Measurements from ENCODE around the gene BRINP1.

The BRINP1 gene, protein sequence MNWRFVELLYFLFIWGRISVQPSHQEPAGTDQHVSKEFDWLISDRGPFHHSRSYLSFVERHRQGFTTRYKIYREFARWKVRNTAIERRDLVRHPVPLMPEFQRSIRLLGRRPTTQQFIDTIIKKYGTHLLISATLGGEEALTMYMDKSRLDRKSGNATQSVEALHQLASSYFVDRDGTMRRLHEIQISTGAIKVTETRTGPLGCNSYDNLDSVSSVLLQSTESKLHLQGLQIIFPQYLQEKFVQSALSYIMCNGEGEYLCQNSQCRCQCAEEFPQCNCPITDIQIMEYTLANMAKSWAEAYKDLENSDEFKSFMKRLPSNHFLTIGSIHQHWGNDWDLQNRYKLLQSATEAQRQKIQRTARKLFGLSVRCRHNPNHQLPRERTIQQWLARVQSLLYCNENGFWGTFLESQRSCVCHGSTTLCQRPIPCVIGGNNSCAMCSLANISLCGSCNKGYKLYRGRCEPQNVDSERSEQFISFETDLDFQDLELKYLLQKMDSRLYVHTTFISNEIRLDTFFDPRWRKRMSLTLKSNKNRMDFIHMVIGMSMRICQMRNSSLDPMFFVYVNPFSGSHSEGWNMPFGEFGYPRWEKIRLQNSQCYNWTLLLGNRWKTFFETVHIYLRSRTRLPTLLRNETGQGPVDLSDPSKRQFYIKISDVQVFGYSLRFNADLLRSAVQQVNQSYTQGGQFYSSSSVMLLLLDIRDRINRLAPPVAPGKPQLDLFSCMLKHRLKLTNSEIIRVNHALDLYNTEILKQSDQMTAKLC

DNA sequence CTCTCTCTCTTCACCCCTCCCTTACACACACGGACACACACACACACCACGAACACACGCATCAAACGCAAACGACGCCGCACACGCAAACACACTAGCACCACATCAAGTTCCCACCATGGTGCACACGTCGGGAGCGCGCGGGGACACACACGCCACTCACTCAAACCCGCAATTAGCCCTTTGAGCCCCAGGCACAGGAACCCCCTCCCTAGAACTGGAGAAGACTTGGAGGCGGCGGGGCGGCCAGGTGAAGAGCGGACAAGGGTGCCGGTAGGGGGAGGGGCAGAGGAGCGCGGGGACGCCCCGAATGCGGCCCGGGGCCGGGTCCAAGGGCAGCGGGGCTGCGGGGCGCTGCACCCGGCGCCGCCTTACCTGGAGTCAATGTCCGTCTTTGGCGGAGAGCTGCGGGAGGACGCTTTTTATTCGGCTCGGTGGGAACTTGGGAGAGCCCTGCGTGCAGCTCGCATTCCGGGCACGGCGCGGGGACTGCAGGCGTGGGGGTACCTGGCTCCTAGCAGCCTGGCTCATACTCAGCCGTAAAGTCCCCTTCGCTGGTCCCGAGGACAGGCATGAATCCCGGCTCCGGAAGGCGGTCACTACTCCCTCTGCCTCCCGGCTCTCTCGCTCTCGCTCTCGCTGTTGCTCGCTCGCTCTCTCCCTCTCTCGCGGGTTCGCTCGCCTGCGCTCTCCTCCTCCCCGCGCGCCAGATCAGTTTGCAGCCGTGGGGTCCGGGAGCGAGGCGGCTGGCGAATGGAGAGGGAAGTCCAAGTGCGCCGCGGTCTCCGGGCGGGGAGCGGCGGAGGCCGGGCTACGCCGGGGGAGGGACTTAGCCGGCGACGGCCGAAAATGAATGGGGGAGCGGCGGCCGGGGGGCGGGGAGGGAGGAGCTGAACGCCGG is at the start of gene BRINP1:
BRINP1 (minus strand) TSS at position 755 of the 901 bp plus-strand sequence. CDS start 56,080 bp downstream, outside the sequence.
- DNase-seq (ENCODE audit: low read depth), result no peak

DNA sequence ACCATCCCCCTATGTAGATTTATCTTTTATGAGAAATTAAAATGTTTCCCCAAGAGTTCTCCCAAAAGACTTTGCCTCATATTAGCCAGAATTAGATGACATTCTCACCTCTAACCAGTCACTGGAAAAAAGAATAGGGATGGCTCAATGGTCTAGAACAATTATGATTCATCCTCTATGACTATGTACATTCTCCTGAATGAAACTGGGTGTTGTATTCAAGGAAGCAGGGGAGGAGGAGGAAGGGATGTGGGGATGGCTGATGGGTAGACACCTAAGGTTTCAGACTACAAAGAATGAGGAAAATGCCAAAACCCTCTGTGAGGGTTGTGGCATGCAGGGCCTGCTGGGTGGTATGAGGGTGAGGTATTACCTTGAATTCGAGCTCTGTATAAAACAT is 49.5 kb upstream of the BRINP1 start:
- DNase-seq (ENCODE audit: low read depth), result no peak

DNA sequence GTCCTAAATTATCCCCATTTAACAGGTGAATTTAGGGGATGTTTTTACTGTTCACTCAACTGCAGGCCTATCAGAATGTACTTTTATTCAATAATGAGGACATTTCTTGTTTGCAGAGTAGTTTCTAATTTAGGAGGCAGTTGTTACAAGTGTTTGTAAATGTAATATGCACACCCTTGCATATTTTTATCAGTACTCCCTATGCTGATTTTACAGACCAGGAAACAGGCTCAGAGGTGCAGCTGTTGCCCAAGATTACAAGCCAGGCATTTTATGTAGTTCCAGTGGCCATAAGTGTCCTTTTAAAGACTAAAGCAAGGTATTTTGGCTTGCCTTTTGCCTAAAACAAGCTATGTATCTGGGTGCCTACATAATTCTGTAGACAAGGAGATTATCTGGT is 47.6 kb upstream of the BRINP1 start:
- DNase-seq (ENCODE audit: low read depth), result no peak

DNA sequence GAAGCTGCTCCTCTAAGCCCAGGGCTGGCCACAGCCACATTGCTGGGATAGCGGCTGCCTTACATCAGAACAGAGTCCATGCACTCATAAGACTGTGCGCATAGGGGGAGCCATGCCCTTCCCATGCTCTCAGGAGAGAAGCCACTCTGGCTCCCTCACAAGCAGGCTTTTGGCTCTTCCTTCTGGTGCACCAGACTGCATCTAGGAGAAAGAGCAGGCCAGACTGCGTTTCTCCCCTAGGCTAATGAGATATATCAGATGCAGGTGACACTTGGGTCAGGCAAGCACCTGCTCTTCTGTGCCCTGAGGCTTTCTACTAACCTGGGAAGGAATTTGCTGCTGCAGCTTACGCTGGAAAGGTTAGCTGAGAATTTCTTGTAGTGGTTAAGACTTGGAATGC is 43.2 kb upstream of the BRINP1 start:
- no peak for DNase-seq (ENCODE audit: low read depth)

DNA sequence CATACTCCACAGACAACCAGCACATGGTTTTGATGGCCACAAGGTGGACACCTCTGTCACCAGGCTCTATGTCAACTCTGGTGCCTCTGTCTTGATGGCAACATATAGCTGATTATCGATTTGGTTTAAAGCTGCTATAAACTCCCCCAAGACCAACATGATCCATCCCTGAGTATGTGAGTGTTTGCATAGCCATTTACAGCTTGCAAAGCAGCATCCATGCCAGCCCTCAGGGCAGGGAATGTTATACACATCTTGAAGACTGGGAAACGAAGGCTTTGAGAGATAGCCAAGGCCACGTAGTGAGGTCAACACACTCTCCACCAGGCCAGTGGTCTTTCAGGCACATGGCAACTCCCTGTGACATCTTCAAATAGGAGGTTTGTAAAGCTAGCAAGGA is 40.3 kb upstream of the BRINP1 start:
- DNase-seq (ENCODE audit: low read depth), result no peak

DNA sequence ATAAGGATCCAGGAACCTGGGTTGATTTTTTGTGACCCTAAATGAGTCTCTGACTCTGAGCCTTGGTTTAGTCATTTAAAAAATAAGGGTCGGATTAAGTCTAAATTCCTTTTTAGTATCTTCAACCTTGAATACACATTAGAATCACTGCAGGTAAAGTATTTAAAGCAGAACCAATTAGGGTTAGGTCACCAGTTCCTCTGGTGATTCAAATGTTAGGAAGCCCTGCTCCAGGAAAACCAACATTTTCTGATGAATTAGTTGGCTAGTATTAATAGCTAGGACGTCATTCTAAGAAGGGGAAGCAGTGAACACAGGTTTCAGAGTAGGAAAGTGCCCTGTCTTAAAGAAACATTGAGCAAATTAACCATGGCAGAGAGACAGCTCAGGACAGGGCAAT is 31.4 kb upstream of the BRINP1 start:
- no peak for DNase-seq (ENCODE audit: low read depth)

DNA sequence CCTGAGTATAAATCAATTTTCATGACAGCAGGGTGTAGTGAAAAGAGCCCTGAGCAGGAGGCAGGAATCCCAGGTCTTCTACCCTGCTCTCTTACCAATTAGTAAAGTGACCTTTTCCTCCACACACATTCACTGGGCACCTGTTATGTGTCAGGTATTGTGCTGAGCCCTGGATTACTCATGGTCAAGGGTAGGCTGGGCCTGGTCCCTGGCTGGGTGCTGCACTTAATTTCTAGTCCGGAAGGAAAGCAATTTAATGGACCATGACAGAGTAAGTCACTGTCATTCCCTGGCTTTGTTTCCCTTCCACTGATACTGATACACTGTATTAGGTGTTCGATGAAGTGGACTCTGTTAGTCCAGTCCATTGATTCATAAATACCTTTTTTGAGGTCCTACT is 29.1 kb upstream of the BRINP1 start:
- DNase-seq (ENCODE audit: low read depth), result no peak

DNA sequence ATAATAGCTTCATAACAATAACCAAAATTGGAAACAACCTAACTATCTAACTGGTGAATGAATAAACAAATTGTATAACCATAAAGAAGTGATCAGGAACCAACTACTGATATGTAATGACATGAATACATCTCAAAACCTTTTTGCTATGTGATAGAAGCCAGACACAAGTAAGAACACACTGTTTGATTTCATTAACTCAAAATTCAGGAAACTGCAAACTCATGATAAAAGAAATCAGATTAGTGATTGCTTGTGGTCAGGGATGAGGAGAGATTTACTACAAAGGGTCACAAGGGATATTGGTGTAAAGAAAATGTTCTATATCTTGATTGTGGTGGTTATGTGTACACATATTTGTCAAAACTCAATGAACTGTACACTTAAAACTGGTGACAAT is 22.6 kb upstream of the BRINP1 start:
- no peak for DNase-seq (ENCODE audit: low read depth)

DNA sequence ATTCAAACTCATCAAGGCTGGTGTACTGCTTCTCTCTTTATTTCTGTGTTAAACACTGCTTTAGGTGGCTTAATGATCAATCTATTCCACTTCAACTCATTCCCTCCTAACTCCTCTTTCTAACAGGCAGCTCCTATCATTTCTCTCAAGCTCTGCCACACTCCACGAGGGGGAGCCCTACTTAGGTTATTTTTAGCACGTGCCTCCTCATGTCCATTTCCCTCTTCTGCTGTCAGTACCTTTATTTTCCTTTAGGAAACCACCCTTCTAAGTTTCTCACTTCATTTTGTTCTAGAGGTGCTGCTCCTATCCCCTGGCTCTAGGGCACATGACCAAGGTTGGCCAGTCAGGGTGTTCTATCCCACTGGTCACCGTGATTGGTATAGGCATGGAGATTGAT is 6.7 kb upstream of the BRINP1 start:
- no peak for DNase-seq (ENCODE audit: low read depth)

DNA sequence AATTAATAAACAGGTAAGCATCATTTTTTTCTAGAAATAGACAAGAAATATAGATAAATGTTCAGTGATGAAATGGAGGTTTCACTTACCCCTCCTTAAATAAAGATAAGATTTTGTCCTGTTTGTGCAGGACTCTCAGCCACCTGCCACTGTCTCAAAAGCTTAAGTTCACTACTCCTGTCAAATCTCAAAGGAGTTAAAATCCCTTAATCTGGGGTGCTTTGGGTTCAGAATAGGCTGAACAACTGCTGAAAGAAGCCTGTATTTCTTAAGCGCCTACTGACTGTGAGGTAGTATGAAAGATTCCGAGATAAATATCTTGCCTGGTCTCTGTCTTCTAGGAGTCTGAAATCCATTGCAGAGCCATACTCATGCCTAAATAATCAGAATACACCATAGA is 3.7 kb upstream of the BRINP1 start:
- DNase-seq (ENCODE audit: low read depth), result no peak

DNA sequence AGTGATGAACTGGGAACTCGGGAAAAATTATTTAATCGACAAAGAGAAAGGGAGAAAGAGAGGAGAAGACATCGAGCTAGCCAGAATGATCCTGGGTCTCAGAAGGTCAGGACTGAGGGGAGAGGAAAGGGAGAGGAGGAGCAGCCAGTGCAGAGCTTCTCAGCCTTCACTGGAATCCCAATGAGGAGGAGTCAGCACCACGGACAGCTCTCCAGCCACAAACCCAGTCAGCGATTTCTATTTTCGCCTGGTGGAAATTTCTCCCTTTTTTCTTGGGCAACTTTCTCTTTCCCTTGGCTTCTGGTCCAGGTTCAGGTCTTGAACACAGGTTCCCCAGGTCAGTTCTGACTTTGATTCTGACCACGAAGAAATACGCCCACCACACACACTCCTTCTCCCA is 1.6 kb upstream of the BRINP1 start:
- DNase-seq (ENCODE audit: low read depth), result no peak

DNA sequence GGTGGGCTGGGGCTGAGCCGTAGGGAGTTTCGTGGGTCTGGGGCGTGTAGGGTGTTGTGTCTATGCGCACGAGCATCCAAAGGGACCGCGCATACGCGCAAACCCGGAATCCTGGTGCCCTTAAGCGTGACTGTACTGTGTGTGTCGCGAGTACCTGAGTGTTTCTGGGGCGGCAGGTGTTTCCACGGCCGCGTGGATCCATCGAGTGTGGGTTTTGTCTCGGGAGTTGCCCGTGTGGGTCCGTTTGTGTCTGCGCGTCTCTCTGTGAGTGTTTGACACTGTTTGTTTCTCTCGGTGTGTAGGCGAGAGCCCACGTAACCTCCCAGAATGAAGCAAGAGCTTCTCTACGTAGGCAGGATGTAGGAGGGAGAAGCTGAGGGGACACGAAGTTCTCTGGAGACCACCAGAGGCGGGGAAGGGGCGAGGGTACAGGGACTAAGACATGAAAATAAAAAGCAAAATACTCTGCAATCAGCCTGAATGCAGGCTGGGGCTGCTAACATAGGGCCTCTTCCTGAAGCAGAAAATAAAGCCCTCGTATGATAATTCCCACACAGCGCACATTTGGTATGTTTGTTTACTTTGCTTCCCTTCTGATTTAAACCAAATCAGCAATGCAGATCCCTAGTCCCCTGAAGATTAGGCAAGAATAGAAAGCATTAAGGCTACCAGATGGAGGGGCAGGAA is 588 bp upstream of the BRINP1 start:
- DNase-seq (ENCODE audit: low read depth), result no peak

DNA sequence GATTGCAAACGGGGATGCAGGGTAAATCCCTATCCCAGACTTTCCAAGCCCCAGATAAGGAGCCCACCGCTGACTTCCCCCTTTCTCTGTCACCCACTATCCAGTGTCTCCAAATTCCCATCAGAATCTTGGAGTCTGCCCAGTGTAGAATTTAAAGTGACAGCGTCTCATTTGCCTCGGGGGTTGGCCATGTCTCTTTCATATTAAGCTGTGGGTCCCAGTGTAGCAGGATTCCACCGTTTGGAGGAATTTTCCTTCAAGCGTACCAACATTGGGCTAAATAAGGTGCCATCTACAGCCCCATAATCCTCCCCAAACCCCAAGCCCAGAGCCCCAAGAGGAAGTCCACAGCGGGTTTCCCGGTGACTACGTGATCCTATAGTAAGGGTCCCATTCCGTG is 1.1 kb downstream of the BRINP1 start:
- DNase-seq (ENCODE audit: low read depth), result no peak

DNA sequence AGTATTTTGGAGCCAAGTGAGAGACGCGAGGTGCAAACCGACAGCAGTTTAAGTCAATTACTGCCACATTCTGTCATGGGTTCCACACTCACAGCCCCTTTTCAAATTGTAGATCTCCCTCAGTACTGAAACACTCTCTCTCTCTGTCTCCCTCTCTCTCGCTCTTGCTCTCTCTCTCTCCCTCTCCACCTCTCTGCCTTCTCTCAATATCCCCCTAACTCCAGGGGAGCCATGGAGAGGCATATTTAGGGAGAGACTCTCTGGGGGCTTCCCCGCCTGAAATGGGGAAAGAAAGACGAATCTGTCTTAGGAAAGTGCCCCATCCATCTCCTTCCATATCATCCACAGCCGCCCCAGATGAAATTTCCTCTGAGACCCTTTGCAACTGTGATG is 1.6 kb downstream of the BRINP1 start:
- DNase-seq (ENCODE audit: low read depth), result no peak

DNA sequence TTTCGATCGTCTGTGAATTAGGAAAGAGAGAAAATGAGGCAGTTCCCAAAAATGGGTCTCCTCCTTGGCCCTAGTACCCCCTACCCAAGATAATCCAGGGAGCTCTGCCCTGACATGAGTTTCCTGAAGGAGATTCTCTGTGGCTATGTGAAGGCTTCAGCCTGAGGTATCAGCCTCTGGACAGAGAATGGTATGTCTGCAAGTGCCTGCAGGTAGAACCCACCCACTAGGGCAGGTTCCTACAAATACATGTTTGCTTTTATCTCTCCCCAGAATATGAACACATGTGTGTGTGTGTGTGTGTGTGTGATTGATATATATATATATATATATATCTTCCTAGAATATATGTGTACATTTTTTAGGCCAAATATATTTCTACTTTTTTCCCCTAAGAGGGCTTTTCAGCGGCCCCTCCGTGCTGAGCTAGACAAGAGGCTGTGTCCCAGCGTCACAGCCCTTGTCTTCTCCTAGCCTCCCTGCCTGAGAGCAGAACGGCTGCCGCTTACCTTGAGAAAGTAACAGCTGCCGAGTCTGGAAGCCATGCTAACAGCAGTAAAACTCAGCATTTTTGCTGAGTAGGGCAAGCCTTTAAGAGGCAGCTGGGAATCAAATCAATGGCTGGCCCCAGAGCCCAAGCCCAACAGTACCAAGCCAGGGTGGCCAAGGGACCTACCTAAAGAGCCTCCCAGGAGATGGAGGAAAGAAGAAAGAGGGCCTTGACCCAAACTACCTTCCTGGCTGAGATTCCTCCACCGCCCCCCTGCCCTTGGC is 2.1 kb downstream of the BRINP1 start:
- no peak for DNase-seq (ENCODE audit: low read depth)

DNA sequence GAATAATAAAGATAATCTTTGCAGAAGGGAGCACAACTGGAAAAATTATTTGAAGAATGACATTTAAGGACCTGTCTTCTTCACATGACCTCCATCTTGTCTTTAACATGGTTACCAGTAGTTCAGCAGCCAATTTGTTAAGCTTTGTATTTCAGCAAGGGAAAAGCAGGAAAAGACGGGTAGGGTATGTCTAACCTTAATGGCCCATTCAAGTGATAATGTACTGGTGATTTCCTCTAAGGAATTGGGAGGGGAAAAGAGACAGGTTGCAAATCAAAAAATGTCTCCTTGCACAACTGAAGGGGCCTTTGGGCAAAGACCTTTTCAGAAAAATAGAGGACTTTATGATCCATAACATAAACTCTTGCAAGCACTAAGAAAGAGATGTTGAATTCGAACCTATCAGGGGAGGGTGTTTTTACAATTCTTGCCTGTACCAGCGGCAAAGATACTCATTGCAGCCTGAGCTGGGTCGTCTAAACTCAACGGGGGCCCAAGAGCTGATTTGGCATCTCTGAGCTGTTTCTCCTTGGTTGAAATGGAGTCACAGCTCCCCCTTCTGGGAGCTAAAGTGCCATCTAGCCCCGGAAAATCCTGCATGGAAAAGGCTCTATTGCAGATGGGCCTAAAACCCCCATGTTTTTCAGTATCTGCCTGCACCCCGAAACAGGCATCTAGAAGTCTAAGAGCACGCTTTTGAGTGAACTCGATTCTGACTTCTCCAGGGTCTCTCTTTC is 3.8 kb downstream of the BRINP1 start:
- DNase-seq (ENCODE audit: low read depth), result no peak

DNA sequence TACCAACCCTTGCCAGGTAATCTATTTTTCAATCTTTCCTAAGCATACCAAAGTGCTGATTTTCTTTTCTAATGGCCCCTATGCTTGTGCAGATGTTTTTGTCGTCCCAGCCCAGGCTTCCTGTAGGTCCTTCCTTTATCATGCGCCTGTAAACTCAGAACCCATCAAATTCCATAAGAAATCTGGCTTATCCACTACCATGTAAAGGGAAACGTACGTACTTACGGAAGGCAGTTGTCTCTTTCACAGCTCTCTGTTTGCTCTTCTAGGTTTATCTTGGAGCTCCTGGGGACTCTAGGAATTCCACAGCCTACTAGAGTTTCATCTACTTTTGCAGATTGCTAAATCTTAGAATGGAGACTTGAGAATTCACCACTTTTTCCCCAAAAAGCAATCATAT is 9.0 kb downstream of the BRINP1 start:
- DNase-seq (ENCODE audit: low read depth), result no peak

DNA sequence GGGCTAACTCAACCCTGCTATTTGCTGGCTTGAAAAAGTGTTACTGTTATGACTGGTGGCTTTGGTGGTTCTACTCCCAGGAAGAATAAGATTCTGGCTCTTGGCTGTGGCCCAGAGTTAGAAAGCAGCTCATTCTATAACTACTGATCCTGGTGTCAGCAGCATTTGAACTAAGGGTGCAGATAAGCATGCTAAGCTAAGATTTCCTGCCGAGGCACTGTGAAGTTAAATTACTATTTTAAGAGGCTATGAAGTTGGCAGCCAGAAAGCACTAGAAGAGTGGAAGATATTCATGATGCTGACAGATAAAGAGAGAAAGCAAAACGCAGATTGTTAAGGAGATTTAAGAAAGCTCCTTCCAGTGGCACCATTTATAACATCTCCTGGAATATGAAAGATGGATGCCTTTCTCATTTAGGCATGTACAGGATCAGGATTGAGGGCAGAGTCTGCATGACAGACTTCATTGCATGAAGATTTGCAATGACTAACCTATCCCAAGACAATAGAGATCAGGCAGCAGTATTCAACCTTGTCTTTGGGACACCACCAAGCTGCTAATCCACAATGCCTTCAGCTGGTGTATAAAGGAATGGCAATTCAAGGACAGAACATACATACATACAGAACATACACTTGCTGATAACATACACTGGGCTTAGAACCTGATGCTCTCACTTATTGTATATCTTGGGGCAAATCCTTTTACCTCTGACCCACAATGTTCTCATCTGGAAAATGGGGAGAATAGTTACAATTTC is 11.7 kb downstream of the BRINP1 start:
- no peak for DNase-seq (ENCODE audit: low read depth)

DNA sequence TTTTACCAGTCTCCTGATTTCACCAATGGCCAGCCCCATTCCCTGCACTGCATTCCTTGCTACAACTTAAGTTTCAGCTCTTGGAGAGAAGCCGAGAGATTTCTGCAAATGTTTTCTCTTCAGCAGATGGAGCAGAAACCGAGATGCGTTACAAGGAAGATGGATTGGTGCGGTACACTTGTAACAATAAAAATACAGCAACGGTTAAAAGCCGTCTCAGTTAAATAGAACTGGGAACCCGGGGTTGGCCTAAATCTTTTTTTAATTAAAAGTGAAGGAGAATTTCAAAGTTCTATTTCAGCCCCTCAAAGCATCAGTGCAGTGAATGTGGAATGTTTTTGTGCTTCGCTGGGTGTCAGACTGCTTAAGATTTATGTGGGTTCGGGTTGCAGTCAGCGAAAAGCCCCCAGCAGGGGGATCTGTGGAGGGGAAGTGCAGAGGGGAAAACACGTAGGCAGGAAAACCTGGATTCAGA is 19.8 kb downstream of the BRINP1 start:
- DNase-seq (ENCODE audit: low read depth), result no peak
